Tibial artery (tissue), 4 donors: ENCODE results near the gene PITPNM1.

ENCODE experiments used
- DNase-seq, 2 donors: peaks; one replicate each; pipeline ENCODE4 v3.0.0-alpha.2; 2019
- H3K27ac ChIP-seq, 2 donors: fragments of 200-600 bp; sonication (generic) in 1 of 2; 1 replicate in 1 of 2; 2 replicates in 1 of 2; pipeline ENCODE4 v1.5.1; 2018 to 2019; ENCODE audit warnings: mild to moderate bottlenecking in 1 of 2
- H3K27me3 ChIP-seq, 2 donors: fragments of 200-600 bp; sonication (generic) in 1 of 2; one replicate each; pipeline versions ENCODE4 v1.5.1 to v1.6.0; 2016 to 2019
- H3K36me3 ChIP-seq, 3 donors: fragments of 200-600 bp; sonication (generic) in 2 of 3; one replicate each; pipeline ENCODE4 v1.5.1; 2016 to 2019; ENCODE audit warnings: mild to moderate bottlenecking in 2 of 3
- H3K4me1 ChIP-seq, 4 donors: fragments of 200-600 bp; sonication (generic) in 2 of 4; 1 replicate in 3 of 4; 2 replicates in 1 of 4; pipeline ENCODE4 v1.5.1; 2016 to 2019
- H3K4me3 ChIP-seq, 2 donors: fragments of 200-600 bp; sonication (generic) in 1 of 2; 1 replicate in 1 of 2; 2 replicates in 1 of 2; pipeline ENCODE4 v1.5.1; 2018 to 2019; ENCODE audit warnings: mild to moderate bottlenecking in 2 of 2
- H3K9me3 ChIP-seq, 3 donors: fragments of 200-600 bp; sonication (generic) in 1 of 3; one replicate each; pipeline ENCODE4 v1.5.1; 2016 to 2019
- intact Hi-C: fragments of 100-400 bp; cut with DNase I; formaldehyde crosslinking; loops from one replicate; pipeline ENCODE4 v1.15.0; 2023; ENCODE audit warnings: low total_unique reads
- TF ChIP-seq, protein P1 (sequence below), 2 experiments: fragments of 200-600 bp in 1 of 2; fragments of 450-650 bp in 1 of 2; IDR thresholded peaks; one replicate each; pipeline ENCODE4 v1.5.1; 2017 to 2019; ENCODE audit warnings: antibody characterized with exemption in 2 of 2, mild to moderate bottlenecking in 1 of 2, moderate library complexity in 1 of 2

PITPNM1 gene

DNA sequence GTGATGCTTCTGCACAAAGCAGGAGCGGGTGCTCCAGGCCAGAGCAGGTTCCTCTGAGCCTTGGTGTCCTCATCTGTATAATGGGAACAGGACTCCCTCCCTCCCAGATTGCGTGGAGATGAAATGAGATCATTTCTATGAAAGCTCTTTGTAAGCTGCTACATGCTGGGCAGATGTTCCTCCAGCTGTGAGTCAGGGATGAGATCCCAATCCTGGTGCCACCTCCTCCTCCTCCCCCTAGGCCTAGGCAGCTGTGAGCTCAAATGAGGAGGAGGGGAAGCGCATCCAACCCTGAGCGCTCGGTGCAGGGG is 25.1 kb upstream of the PITPNM1 start:
- TF ChIP-seq, protein P1, sequence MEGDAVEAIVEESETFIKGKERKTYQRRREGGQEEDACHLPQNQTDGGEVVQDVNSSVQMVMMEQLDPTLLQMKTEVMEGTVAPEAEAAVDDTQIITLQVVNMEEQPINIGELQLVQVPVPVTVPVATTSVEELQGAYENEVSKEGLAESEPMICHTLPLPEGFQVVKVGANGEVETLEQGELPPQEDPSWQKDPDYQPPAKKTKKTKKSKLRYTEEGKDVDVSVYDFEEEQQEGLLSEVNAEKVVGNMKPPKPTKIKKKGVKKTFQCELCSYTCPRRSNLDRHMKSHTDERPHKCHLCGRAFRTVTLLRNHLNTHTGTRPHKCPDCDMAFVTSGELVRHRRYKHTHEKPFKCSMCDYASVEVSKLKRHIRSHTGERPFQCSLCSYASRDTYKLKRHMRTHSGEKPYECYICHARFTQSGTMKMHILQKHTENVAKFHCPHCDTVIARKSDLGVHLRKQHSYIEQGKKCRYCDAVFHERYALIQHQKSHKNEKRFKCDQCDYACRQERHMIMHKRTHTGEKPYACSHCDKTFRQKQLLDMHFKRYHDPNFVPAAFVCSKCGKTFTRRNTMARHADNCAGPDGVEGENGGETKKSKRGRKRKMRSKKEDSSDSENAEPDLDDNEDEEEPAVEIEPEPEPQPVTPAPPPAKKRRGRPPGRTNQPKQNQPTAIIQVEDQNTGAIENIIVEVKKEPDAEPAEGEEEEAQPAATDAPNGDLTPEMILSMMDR (IDR thresholded peaks at IDR 0.05), result no peak
- DNase-seq, result no peak
- intact Hi-C loops, result no loop called here
- Histone ChIP-seq H3K4me3 (no peak overlapping the region), H3K36me3 (no peaks in the 10 kb centered on the region), H3K27ac (no peak overlapping the region), H3K4me1 (no peaks in the 10 kb centered on the region), H3K9me3 (peaks cover 0 to 4% (median 0%) of the 10 kb centered on the region in 3 donors), H3K27me3 (peaks cover 0 to 12% of the 10 kb centered on the region in 2 donors)

DNA sequence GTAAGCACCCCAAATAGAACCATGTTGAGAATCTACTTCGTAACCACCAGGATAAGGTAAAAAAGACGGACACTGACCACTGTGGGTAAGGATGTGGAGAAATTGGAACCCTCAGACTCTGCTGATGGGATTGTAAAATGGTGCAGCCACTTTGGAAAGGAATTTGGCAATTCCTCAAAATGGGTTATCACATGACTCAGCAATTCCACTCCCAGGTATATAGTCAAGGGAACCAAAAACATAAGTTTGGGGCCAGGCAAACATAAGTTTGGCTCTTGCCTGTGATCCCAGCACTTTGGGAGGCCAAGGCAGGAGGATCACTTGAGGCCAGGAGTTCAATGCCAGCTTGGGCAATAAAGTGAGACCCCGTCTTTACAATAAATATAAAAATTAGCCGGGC is 23.2 kb upstream of the PITPNM1 start:
- DNase-seq, result no peak
- Histone ChIP-seq H3K4me1 (no peaks in the 10 kb centered on the region), H3K9me3 (no peaks in the 10 kb centered on the region), H3K36me3 (no peaks in the 10 kb centered on the region), H3K4me3 (no peak overlapping the region), H3K27ac (no peak overlapping the region), H3K27me3 (peaks cover 0 to 29% of the 10 kb centered on the region in 2 donors)
- intact Hi-C loops, result no loop called here
- TF ChIP-seq, protein P1 (IDR thresholded peaks at IDR 0.05), result no peak

DNA sequence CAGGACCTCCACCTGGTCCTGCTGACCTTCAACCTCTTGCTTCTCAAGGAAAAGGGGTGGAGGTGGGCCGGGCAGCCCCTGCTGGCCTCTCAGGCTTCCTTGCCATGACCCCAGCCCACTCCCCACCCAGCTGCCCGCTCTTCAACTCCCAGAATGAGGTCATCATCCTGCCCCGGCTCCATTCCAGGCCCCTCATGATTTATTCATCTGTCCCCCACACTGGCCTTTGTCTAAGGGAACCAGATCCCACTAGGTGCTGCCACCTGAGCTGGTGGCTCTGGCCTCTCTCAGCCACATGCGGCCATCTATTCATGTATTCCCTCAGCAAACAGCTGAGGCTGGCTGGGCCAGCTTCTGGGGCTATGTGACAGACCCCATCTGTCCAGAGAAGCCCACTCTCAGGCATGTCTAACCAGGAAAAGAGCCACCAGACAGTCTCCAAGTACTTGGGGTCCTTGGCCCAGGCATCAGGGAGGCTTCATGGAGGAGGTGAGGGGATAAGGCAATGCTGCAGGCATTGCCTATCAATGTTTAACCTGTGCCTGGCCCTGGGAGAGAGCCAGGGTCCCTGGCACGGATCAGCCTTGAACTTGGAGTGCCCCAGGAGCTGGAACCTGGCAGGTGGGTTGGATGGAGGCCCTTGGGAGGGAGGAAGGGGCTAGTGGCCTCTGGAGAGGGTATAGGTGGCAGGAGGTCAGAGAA is 20.3 kb upstream of the PITPNM1 start:
- Histone ChIP-seq H3K4me3 (no peak overlapping the region), H3K27me3 (peaks cover 0 to 54% of the 10 kb centered on the region in 2 donors), H3K9me3 (no peaks in the 10 kb centered on the region), H3K36me3 (no peaks in the 10 kb centered on the region), H3K4me1 (no peaks in the 10 kb centered on the region), H3K27ac (no peak overlapping the region)
- TF ChIP-seq, protein P1 (IDR thresholded peaks at IDR 0.05), result no peak
- DNase-seq, result no peak
- intact Hi-C loops, result no loop called here

DNA sequence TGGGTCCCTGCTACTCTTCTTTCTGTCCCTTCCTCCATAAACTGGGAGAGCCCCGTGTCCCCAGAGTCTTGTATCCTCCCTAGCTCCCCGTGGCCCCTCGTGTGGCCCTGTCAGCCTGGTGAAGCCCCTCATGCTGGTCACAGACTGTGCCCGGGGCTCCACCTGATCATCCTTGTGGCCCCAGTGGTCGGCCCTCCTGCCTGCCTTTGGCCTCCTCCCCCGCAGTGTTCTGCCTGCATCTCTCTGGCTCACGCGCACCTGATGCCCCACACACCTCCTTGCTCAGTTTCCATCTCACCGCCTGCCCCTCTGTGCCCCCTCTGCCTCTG is 19.3 kb upstream of the PITPNM1 start:
- no peak overlapping the region for H3K4me3 ChIP-seq
- peaks cover 0 to 51% of the 10 kb centered on the region in 2 donors for H3K27me3 ChIP-seq
- H3K9me3 ChIP-seq, result no peaks in the 10 kb centered on the region
- H3K27ac ChIP-seq, result no peak overlapping the region
- intact Hi-C loops, result no loop called here
- TF ChIP-seq, protein P1 (IDR thresholded peaks at IDR 0.05), result no peak
- H3K36me3 ChIP-seq, result no peaks in the 10 kb centered on the region
- no peaks in the 10 kb centered on the region for H3K4me1 ChIP-seq
- no peak for DNase-seq

DNA sequence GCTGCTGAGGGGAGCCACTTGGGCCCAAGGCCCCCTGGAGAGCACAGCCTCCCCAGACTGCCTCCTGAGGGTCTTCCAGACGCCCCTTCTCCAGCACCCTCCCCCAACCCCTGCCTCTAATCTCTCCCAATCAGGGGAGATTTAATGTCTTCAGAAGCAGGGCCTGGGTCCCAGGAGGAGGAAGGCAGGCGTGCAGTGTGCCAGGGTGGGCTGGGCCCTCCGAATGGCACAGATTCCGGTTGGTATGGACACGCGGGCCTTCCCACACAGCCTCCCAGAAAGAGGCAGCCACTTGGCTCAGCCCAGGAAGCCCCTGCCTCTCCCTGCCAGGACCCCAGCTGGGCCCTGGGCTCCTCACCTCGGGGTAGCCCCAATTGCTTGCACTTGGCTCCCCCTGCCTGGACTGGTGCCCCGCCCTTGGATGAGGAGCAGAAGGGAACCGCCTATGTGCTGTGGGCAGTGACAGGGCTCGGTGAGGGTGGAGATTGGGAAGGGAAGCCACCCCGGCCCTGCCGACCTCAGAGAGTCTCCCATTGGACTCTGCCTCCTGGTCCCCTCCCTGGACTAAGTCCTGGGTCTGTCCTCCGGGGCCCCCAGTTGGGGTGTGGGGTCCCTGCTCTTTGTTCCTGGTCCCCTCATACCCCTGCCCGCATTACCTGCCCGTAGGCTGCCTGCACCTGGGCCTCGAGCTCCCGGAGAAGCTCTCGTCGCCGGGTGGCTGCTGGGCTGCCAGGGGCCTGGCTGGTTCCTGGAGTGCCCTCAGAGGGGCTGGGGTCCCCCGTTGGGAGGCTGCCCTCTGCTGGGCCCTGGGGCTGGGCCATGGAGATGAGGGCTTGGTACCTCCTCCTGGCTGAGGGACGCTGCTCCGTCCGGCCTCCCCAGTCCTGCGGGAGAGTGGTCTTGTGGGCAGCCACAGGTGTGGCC is 18.7 kb upstream of the PITPNM1 start:
- no peak overlapping the region for H3K4me3 ChIP-seq
- no peaks in the 10 kb centered on the region for H3K36me3 ChIP-seq
- intact Hi-C loops, result no loop called here
- H3K9me3 ChIP-seq, result no peaks in the 10 kb centered on the region
- no peak overlapping the region for H3K27ac ChIP-seq
- H3K4me1 ChIP-seq, result no peaks in the 10 kb centered on the region
- TF ChIP-seq, protein P1 (IDR thresholded peaks at IDR 0.05), result no peak
- peaks cover 0 to 51% of the 10 kb centered on the region in 2 donors for H3K27me3 ChIP-seq
- DNase-seq, result no peak
